Erythroblast (primary cell): ENCODE results near the gene SP9.

ENCODE experiments used
- DNase-seq, 2 experiments: peaks; one replicate each; lab custom pipeline; 2025; lab: John Stamatoyannopoulos, UW
- GATA1 ChIP-seq: IDR thresholded peaks from 2 replicates; pipeline ENCODE4 v1.6.1; 2011; ENCODE audit warnings: low read depth, mild to moderate bottlenecking, control low read depth, low read length, moderate library complexity
- POLR2A ChIP-seq: IDR thresholded peaks from 2 replicates; pipeline ENCODE4 v1.6.1; 2011; ENCODE audit warnings: mild to moderate bottlenecking, low read length

SP9 gene

GRCh38 chr2:174338147-174338605 is 3.4 kb downstream of the SP9 start:
- DNase-seq = peak in 1 of 2 experiments; percentile 53
- no peak for TF ChIP-seq POLR2A
- no peak for TF ChIP-seq GATA1

GRCh38 chr2:174338671-174339560 is 4.2 kb downstream of the SP9 start:
- no peak for TF ChIP-seq POLR2A
- TF ChIP-seq GATA1 = no peak
- DNase-seq = peak; percentile 25 to 50

GRCh38 chr2:174339561-174340399 is 5.0 kb downstream of the SP9 start:
- TF ChIP-seq POLR2A = no peak
- no peak for TF ChIP-seq GATA1
- DNase-seq = peak; percentile 26 to 46

- peak; percentile 22 to 38 for DNase-seq
Measured at GRCh38 chr2:174340400-174341292, 5.9 kb downstream of the SP9 start.

GRCh38 chr2:174341293-174341994 is 6.7 kb downstream of the SP9 start:
- TF ChIP-seq GATA1 (no peak), POLR2A (no peak)
- peak; percentile 86 to 91 for DNase-seq

More at GRCh38 chr2:174340400-174341292, 5.9 kb downstream of the SP9 start:
- TF ChIP-seq POLR2A = no peak
- no peak for TF ChIP-seq GATA1

- DNase-seq = peak in 1 of 2 experiments; percentile 34
- TF ChIP-seq POLR2A (no peak), GATA1 (no peak)
Measured at GRCh38 chr2:174341995-174342685, 7.4 kb downstream of the SP9 start.

- peak; percentile 27 to 45 for DNase-seq
- TF ChIP-seq POLR2A (no peak), GATA1 (no peak)
Measured at GRCh38 chr2:174342686-174343342, 8.1 kb downstream of the SP9 start.

- DNase-seq = peak in 1 of 2 experiments; percentile 26
- TF ChIP-seq GATA1 = no peak
- TF ChIP-seq POLR2A = no peak
Measured at GRCh38 chr2:174343343-174343622, 8.5 kb downstream of the SP9 start.

- TF ChIP-seq GATA1 (no peak), POLR2A (no peak)
Measured at GRCh38 chr2:174343623-174344455, 9.1 kb downstream of the SP9 start.

GRCh38 chr2:174344716-174345461 is 10.1 kb downstream of the SP9 start:
- no peak for TF ChIP-seq GATA1
- no peak for TF ChIP-seq POLR2A
- DNase-seq = peak; percentile 47 to 56

More at GRCh38 chr2:174343623-174344455, 9.1 kb downstream of the SP9 start:
- DNase-seq = peak; percentile 26 to 32

GRCh38 chr2:174350018-174350417 is 15.3 kb downstream of the SP9 start:
- TF ChIP-seq POLR2A (no peak), GATA1 (no peak)
- peak; percentile 28 to 45 for DNase-seq
